Karpas-422 (cell line): ENCODE measurements around the gene LINC01488. TPM values are rescaled to one million over a fixed set of nuclear protein-coding genes. Genes with fewer than 3 reads are reported as not detected.

Source experiments
- DNase-seq: peaks from one replicate; pipeline ENCODE4 v3.0.0-alpha.2; 2015
- H2AFZ ChIP-seq: fragments of 200-600 bp; sonication (generic); 2 replicates; pipeline ENCODE4 v1.6.1; 2014; ENCODE audit warnings: antibody characterized with exemption, low read length, mixed read lengths
- H3K27ac ChIP-seq: fragments of 200-600 bp; sonication (generic); 2 replicates; pipeline ENCODE4 v1.5.1; 2014; ENCODE audit warnings: mild to moderate bottlenecking, low read length, moderate library complexity
- H3K27me3 ChIP-seq: fragments of 200-600 bp; sonication (generic); 2 replicates; pipeline ENCODE4 v1.6.1; 2014; ENCODE audit warnings: low read length, mixed read lengths
- H3K36me3 ChIP-seq: fragments of 200-600 bp; sonication (generic); 2 replicates; pipeline ENCODE4 v1.6.1; 2014; ENCODE audit warnings: low read length, mixed read lengths; ENCODE audit not compliant: insufficient read depth
- H3K4me1 ChIP-seq: fragments of 200-600 bp; sonication (generic); 2 replicates; pipeline ENCODE4 v1.6.1; 2014; ENCODE audit warnings: mild to moderate bottlenecking, low read length, mixed read lengths
- H3K4me2 ChIP-seq: fragments of 200-600 bp; sonication (generic); 2 replicates; pipeline ENCODE4 v1.6.1; 2014; ENCODE audit warnings: low read length, low read depth, mild to moderate bottlenecking; ENCODE audit not compliant: poor library complexity, severe bottlenecking
- H3K4me3 ChIP-seq: fragments of 200-600 bp; sonication (generic); 2 replicates; pipeline ENCODE4 v1.5.1; 2014; ENCODE audit warnings: mild to moderate bottlenecking, antibody characterized with exemption, low read length, mixed read lengths
- H3K79me2 ChIP-seq: fragments of 200-600 bp; sonication (generic); 2 replicates; pipeline ENCODE4 v1.6.1; 2014; ENCODE audit warnings: mild to moderate bottlenecking, low read length, mixed read lengths
- H3K9ac ChIP-seq: fragments of 200-600 bp; sonication (generic); 2 replicates; pipeline ENCODE4 v1.6.0; 2014; ENCODE audit warnings: low read length
- H3K9me2 ChIP-seq: fragments of 200-600 bp; sonication (generic), shearing (Covaris generic); replicated peaks from 2 replicates; pipeline ENCODE4 v1.6.0; 2014; ENCODE audit warnings: mild to moderate bottlenecking, low read length, moderate library complexity; ENCODE audit not compliant: insufficient read depth
- H3K9me3 ChIP-seq: fragments of 300-700, 200-600 bp; sonication (generic); 2 replicates; pipeline ENCODE4 v1.6.1; 2014; ENCODE audit warnings: low read length, mixed read lengths
- H4K20me1 ChIP-seq: fragments of 200-600 bp; sonication (generic); 2 replicates; pipeline ENCODE4 v1.6.1; 2014; ENCODE audit warnings: mild to moderate bottlenecking, antibody characterized with exemption, low read length, low read depth; ENCODE audit not compliant: insufficient read depth
- total RNA-seq: library from RNA; depleted of rRNA; stranded (reverse); fragments of >200 nt; shearing (Covaris generic); gene quantifications from 2 replicates; pipeline ENCODE4 v1.2.3, GENCODE V29; 2014; ENCODE audit warnings: low replicate concordance

Gene LINC01488
- total RNA-seq, 1 experiment from 2014 or later, result not detected

DNA sequence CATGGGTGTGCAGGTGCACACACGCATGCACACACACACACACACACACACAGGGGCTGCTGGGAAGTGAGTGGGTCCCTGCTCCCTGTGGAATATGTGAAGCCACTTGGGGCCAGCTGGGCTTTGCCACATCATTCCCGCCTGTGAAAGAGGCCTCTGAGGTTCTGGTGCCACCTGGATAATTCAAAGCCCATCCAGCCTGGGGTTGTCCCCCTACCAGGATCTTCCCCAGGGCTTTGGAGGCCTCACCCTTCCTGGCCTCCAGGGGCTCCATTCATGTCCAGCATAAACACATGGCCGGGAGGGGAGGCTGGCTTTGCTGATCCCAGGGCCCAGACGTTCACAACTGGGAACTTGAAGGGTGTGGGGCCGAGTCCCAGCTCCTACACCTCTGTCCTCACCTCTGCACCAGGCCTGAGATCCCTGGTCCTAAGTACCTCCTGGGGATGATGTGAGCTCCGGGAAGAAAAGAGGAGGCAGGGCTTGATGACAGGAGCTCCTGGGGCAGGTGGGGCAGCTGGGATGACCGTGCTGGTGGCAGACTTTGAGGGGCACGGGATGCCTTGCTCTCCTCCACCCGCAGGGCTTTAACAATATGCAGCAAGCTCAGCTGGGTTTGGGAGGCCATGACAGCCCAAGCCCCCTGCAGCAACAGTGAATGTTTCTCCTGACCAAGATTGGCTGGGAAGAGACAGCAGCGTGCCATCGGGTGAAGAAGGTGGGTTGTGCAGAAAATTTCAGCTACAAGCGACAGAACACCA, 14.2 kb downstream of the LINC01488 start:
- Histone ChIP-seq H3K9ac (no peak overlapping the region), H3K79me2 (no peaks in the 10 kb centered on the region), H3K9me3 (no peaks in the 10 kb centered on the region), H3K4me3 (no peak overlapping the region), H3K9me2 (no peaks in the 10 kb centered on the region), H3K27me3 (no peaks in the 10 kb centered on the region), H3K4me2 (no peak overlapping the region), H3K36me3 (no peaks in the 10 kb centered on the region), H4K20me1 (no peaks in the 10 kb centered on the region), H2AFZ (no peak overlapping the region), H3K27ac (no peak overlapping the region), H3K4me1 (no peaks in the 10 kb centered on the region)
- DNase-seq, result no peak

DNA sequence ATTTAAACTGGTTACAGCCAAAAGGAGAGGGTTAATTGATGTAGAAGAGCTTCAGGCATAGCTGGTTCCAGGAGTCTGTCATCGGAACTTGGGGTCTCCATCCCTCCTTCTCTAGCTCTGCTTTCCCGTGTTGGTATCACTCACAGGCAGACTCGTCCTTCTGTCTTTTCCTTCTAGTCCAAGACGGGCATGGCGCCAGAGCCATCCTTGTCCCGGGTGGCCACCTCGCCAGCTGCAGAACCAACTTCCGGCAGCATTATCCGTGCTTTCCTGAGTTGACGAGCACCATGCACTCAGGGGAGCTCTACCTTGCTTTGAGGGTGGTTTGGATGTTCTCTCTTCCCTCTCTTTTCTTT, 14.7 kb downstream of the LINC01488 start:
- Histone ChIP-seq H3K9ac (no peak overlapping the region), H3K9me2 (no peaks in the 10 kb centered on the region), H3K27ac (no peak overlapping the region), H3K27me3 (no peaks in the 10 kb centered on the region), H3K4me2 (no peak overlapping the region), H3K9me3 (no peaks in the 10 kb centered on the region), H3K4me3 (no peak overlapping the region), H3K4me1 (no peaks in the 10 kb centered on the region), H2AFZ (no peak overlapping the region), H3K36me3 (no peaks in the 10 kb centered on the region), H4K20me1 (no peaks in the 10 kb centered on the region), H3K79me2 (no peaks in the 10 kb centered on the region)
- no peak for DNase-seq

DNA sequence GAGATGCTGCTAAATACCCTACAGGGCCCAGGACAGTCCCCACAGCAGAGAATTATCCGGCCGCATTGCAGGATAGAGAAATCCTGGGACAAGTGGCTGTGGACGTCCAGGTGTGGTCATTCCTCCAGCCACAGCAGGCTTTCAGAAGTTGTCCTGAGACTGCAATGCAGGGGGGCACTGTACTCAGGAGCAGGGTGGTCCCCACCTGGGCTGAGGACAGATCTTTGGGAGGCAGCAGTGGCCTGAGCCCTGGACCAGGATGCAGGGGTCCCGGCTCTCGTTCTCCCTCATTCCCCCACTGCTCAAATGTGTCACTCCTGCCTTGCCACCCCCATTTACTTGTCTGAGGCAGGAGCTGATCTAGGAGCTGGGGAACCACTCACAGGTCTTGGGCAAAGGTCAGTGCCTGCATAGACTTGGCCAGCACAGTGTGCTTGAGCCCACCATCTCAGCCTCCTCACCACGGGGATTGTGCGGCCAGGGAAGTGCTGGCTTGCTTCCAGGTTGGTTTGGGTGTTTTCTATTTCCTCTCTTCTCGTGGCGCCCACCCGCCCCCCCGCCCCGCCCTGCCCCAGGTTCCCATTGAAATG, 15.3 kb downstream of the LINC01488 start:
- Histone ChIP-seq H3K9me2 (no peaks in the 10 kb centered on the region), H3K4me3 (no peak overlapping the region), H3K27ac (no peak overlapping the region), H3K27me3 (no peaks in the 10 kb centered on the region), H3K79me2 (no peaks in the 10 kb centered on the region), H3K9me3 (no peaks in the 10 kb centered on the region), H2AFZ (no peak overlapping the region), H4K20me1 (no peaks in the 10 kb centered on the region), H3K9ac (no peak overlapping the region), H3K4me2 (no peak overlapping the region), H3K36me3 (no peaks in the 10 kb centered on the region), H3K4me1 (no peaks in the 10 kb centered on the region)
- DNase-seq, result no peak

DNA sequence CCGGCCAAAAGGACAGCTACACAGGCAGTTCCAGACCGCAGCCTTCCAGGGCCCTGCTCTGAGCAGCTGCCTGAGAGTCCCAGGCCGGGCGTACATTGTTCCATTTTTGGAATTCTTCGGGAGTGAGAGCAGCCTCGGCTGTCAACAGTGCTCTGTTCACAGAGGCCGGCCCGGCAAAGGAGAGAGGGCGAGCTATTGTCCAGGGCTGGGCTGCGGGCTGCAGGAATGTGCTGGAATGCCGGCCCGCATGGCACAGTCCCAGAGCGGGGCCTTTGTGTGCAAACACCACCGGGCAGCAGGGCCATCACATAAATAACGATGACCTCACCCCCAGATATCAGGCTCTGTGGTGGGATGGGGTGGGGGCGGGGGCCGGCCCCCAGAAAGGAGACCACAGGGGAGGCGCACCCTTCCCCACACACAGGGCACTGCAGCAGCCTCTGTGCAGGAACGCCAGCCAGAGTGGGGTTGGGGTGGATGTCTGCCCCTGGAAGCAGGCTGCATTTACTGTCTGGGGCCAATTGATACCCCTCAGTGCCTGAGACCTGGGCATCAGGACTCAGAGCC, 15.8 kb downstream of the LINC01488 start:
- Histone ChIP-seq H3K4me2 (no peak overlapping the region), H3K27ac (no peak overlapping the region), H3K9ac (no peak overlapping the region), H3K36me3 (no peaks in the 10 kb centered on the region), H3K4me1 (no peaks in the 10 kb centered on the region), H2AFZ (no peak overlapping the region), H3K27me3 (no peaks in the 10 kb centered on the region), H3K9me2 (no peaks in the 10 kb centered on the region), H4K20me1 (no peaks in the 10 kb centered on the region), H3K4me3 (no peak overlapping the region), H3K79me2 (no peaks in the 10 kb centered on the region), H3K9me3 (no peaks in the 10 kb centered on the region)
- DNase-seq, result no peak

DNA sequence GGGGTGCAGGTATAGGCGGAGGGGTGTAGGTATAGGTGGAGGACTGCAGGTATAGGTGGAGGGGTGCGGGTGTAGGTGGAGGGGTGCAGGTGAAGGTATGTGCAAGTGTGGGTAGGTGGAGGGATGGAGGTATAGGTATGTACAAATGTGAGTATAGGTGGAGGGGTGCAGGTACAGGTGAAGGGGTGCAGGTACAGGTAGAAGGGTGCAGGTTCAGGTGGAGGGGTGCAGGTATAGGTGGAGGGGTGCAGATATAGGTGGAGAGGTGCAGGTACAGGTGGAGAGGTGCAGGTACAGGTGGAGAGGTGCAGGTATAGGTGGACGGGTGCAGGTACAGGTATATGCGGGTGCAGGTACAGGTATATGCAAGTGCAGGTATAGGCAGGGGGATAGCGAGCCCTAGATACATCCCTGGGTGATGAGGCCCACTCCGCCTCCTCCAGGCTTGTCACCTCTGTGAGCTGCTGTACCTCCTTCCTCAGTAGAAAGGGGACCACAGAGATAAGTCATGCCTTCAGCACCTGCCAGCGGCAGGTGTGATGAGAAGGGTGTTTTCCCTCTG, 17.2 kb downstream of the LINC01488 start:
- H3K4me1 ChIP-seq, result no peaks in the 10 kb centered on the region
- H3K4me2 ChIP-seq, result no peak overlapping the region
- H4K20me1 ChIP-seq, result no peaks in the 10 kb centered on the region
- no peaks in the 10 kb centered on the region for H3K9me2 ChIP-seq
- no peak overlapping the region for H2AFZ ChIP-seq
- H3K27me3 ChIP-seq, result no peaks in the 10 kb centered on the region
- H3K36me3 ChIP-seq, result no peaks in the 10 kb centered on the region
- H3K4me3 ChIP-seq, result no peak overlapping the region
- H3K9ac ChIP-seq, result no peak overlapping the region
- no peak for DNase-seq
- H3K27ac ChIP-seq, result no peak overlapping the region
- no peaks in the 10 kb centered on the region for H3K79me2 ChIP-seq
- H3K9me3 ChIP-seq, result no peaks in the 10 kb centered on the region

DNA sequence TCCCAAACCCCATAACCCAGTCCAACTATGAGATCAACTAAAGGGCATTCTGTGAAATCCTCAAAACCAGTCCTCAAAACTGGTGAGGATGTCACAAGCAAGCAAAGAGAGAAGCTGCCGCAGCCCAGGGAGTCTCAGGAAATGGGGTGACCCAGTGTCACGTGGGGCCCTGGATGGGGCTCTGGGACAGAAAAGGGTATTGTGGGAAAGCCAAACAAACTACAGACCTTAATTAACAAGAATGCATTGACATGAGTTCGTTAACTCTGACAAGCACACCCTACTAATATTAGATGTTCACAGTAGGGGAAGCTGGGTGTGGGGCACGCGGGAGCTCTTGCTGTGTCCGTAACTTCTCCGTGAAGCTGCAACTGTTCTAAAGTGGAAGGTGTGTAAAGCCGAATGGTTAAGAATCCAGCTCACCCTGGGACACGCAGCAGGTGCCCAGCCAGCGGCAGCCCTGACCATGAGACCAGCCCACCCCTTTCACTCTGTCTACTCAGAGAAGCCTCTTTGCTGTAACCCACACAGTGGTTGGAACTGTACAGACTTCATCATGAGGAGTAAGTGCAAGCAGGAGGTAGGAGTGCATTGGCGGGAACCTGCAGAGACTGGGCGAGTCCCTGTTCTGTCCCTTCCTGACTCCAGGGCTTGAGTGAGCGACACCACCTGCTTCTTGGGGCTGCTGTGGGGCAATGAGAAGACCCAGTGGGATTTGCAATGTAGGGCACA, 17.9 kb downstream of the LINC01488 start:
- Histone ChIP-seq H3K9ac (no peak overlapping the region), H3K9me3 (no peaks in the 10 kb centered on the region), H3K4me2 (no peak overlapping the region), H3K4me1 (no peaks in the 10 kb centered on the region), H3K27me3 (no peaks in the 10 kb centered on the region), H3K79me2 (no peaks in the 10 kb centered on the region), H3K9me2 (no peaks in the 10 kb centered on the region), H3K27ac (no peak overlapping the region), H3K4me3 (no peak overlapping the region), H2AFZ (no peak overlapping the region), H3K36me3 (no peaks in the 10 kb centered on the region), H4K20me1 (no peaks in the 10 kb centered on the region)
- no peak for DNase-seq

DNA sequence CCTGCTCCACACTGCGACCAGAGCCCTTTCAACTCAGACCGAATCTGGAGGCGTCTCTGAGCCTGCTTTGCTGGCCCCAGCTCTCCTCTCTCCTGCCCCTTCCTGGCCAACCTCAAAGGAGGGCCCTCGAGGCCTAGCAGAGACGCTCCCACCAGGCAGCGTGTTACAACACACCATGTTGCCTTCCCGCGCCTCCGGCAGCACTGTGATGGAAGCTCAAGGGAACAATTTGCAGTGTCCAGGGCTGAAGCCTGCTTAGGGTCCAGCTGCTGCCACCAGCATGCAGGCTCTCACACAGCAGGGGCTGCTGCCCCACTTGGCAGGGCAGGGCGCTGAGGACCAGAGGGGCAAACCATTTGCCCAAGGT, 18.4 kb downstream of the LINC01488 start:
- no peaks in the 10 kb centered on the region for H3K9me2 ChIP-seq
- H3K4me1 ChIP-seq, result no peaks in the 10 kb centered on the region
- no peak overlapping the region for H3K4me3 ChIP-seq
- H3K27ac ChIP-seq, result no peak overlapping the region
- H3K27me3 ChIP-seq, result no peaks in the 10 kb centered on the region
- H3K9ac ChIP-seq, result no peak overlapping the region
- H4K20me1 ChIP-seq, result no peaks in the 10 kb centered on the region
- no peaks in the 10 kb centered on the region for H3K9me3 ChIP-seq
- no peak for DNase-seq
- H3K36me3 ChIP-seq, result no peaks in the 10 kb centered on the region
- no peaks in the 10 kb centered on the region for H3K79me2 ChIP-seq
- H2AFZ ChIP-seq, result no peak overlapping the region
- no peak overlapping the region for H3K4me2 ChIP-seq
